ENCODE measurements around the gene NTSR1. TPM values are rescaled to one million over a fixed set of nuclear protein-coding genes. Genes with fewer than 3 reads are reported as not detected.

The NTSR1 gene
- total and polyA plus RNA-seq, 2 of the 8 experiments (the other 6 are each of a cell fraction or from before 2014, with no cell fraction given) = 0.53 to 0.89 TPM

- TF ChIP-seq USF2 (IDR thresholded peaks at IDR 0.05; ENCODE audit: low read length) (no peak), CHD7 (IDR thresholded peaks at IDR 0.05; ENCODE audit: insufficient replicate concordance, low read length) (no peak), RAD21 (IDR thresholded peaks at IDR 0.05 in 1 of 2, conservative IDR thresholded peaks at IDR 0.05 in 1 of 2; ENCODE audit: low read depth in 2 of 2, low read length in 2 of 2) (no peak), CHD2 (IDR thresholded peaks at IDR 0.05; ENCODE audit: low read length) (no peak), SIX5 (IDR thresholded peaks at IDR 0.05; ENCODE audit: low read depth, low read length) (no peak), SUZ12 (IDR thresholded peaks at IDR 0.05; ENCODE audit: low read length) (no peak), RBBP5 (IDR thresholded peaks at IDR 0.05; ENCODE audit: borderline replicate concordance, low read depth, low read length) (no peak), NRF1 (IDR thresholded peaks at IDR 0.05; ENCODE audit: low read depth, low read length) (no peak)
Measured at GRCh38 chr20:62771396-62772102, 62.9 kb downstream of the NTSR1 start (continued).
